Fibroblast of lung (primary cell): ENCODE measurements around the gene WRAP73. TPM values are rescaled to one million over a fixed set of nuclear protein-coding genes. Genes with fewer than 3 reads are reported as not detected.

Experiments used
- DNase-seq, 2 donors: peaks; one replicate each; pipeline versions ENCODE4 v3.0.0 to v3.0.0-alpha.2; 2010; ENCODE audit warnings: low read depth in 2 of 2
- H2AFZ ChIP-seq: 2 replicates; pipeline ENCODE4 v1.5.1; 2012; ENCODE audit warnings: low read length, control low read depth, inconsistent platforms
- H3K27ac ChIP-seq: 2 replicates; pipeline ENCODE4 v1.5.1; 2011; ENCODE audit warnings: low read length, control low read depth; ENCODE audit not compliant: insufficient read depth
- H3K27me3 ChIP-seq: 2 replicates; pipeline ENCODE4 v1.5.1; 2011; ENCODE audit warnings: mild to moderate bottlenecking, low read length; ENCODE audit not compliant: control insufficient read depth, insufficient read depth
- H3K36me3 ChIP-seq: 2 replicates; pipeline ENCODE4 v1.5.1; 2011; ENCODE audit warnings: low read length; ENCODE audit not compliant: control insufficient read depth, insufficient read depth
- H3K4me1 ChIP-seq: 2 replicates; pipeline ENCODE4 v1.5.1; 2011; ENCODE audit warnings: low read length; ENCODE audit not compliant: control insufficient read depth, insufficient read depth; ENCODE audit errors: extremely low read depth
- H3K4me2 ChIP-seq: 2 replicates; pipeline ENCODE4 v1.5.1; 2011; ENCODE audit warnings: low read length, control low read depth; ENCODE audit not compliant: insufficient read depth; ENCODE audit errors: extremely low read depth
- H3K4me3 ChIP-seq, 4 experiments: fragments of 200-600 bp in 1 of 4; sonication (generic) in 1 of 4; replicated peaks in 1 of 4; 2 replicates each; pipeline ENCODE4 v1.5.1; 2011 to 2016; ENCODE audit warnings: low read length in 4 of 4, low read depth in 3 of 4, mild to moderate bottlenecking in 3 of 4, control low read depth in 2 of 4, inconsistent platforms in 1 of 4, mixed read lengths in 1 of 4; ENCODE audit not compliant: insufficient read depth in 1 of 4; ENCODE audit errors: control extremely low read depth in 1 of 4
- H3K79me2 ChIP-seq: 2 replicates; pipeline ENCODE4 v1.5.1; 2012; ENCODE audit warnings: mild to moderate bottlenecking, low read length, inconsistent platforms; ENCODE audit not compliant: control insufficient read depth, insufficient read depth
- H3K9ac ChIP-seq: 2 replicates; pipeline ENCODE4 v1.5.1; 2011; ENCODE audit warnings: mild to moderate bottlenecking, low read length, control low read depth; ENCODE audit not compliant: insufficient read depth
- H3K9me3 ChIP-seq: 2 replicates; pipeline ENCODE4 v1.5.1; 2012; ENCODE audit warnings: low read depth, low read length; ENCODE audit not compliant: control insufficient read depth, insufficient read depth
- H4K20me1 ChIP-seq: 2 replicates; pipeline ENCODE4 v1.5.1; 2011; ENCODE audit warnings: low read length; ENCODE audit not compliant: control insufficient read depth, insufficient read depth; ENCODE audit errors: extremely low read depth
- CTCF ChIP-seq, 2 donors: IDR thresholded peaks in 1 of 2; conservative IDR thresholded peaks in 1 of 2; 1 replicate in 1 of 2; 2 replicates in 1 of 2; pipeline ENCODE4 v1.5.1; 2011 to 2012; ENCODE audit warnings: low read length in 2 of 2, control low read depth in 1 of 2, inconsistent platforms in 1 of 2, low read depth in 1 of 2, mild to moderate bottlenecking in 1 of 2
- EZH2 ChIP-seq: IDR thresholded peaks from 2 replicates; pipeline ENCODE4 v1.5.1; 2012; ENCODE audit warnings: low read length, control low read depth, mild to moderate bottlenecking; ENCODE audit errors: missing control alignments
- polyA plus RNA-seq, 2 donors: library from polyadenylated mRNA; depleted of rRNA in 1 of 2; stranded (reverse) in 1 of 2; unstranded in 1 of 2; fragments of >200 nt; gene quantifications; 2 replicates each; pipeline ENCODE4 v1.2.1, GENCODE V29; 2011 to 2012; ENCODE audit warnings: missing spikeins in 1 of 2
- total RNA-seq: library from RNA; depleted of rRNA; stranded (reverse); fragments of >200 nt; gene quantifications from 2 replicates; pipeline ENCODE4 v1.2.1, GENCODE V29; 2014

WRAP73 gene
- total and polyA plus RNA-seq, 2 donors (not counting 1 experiment from before 2014, with no cell fraction given): 12.0 to 15.0 TPM

GRCh38 chr1:3639397-3639911, 10.4 kb downstream of the WRAP73 start:
- Histone ChIP-seq H3K9me3 (no peaks in the 10 kb centered on the region), H3K27me3 (no peaks in the 10 kb centered on the region)

GRCh38 chr1:3638676-3639075, 11.2 kb downstream of the WRAP73 start:
- no peaks in the 10 kb centered on the region for H4K20me1 ChIP-seq
- H3K4me3 ChIP-seq: no peak overlapping the region
- no peak for TF ChIP-seq CTCF (conservative IDR thresholded peaks at IDR 0.05 in 1 of 2, IDR thresholded peaks at IDR 0.05 in 1 of 2; ENCODE audit: low read depth in 1 of 2, low read length in 2 of 2)
- H3K4me2 ChIP-seq: no peak overlapping the region
- no peak overlapping the region for H3K9ac ChIP-seq
- H3K27me3 ChIP-seq: no peaks in the 10 kb centered on the region
- H3K27ac ChIP-seq: no peak overlapping the region
- no peak overlapping the region for H2AFZ ChIP-seq
- H3K9me3 ChIP-seq: no peaks in the 10 kb centered on the region
- DNase-seq: no peak
- peaks cover 12% of the 10 kb centered on the region for H3K36me3 ChIP-seq
- no peaks in the 10 kb centered on the region for H3K4me1 ChIP-seq
- H3K79me2 ChIP-seq: no peaks in the 10 kb centered on the region

More at GRCh38 chr1:3639397-3639911, 10.4 kb downstream of the WRAP73 start:
- Histone ChIP-seq H3K36me3 (peaks cover 9% of the 10 kb centered on the region), H4K20me1 (no peaks in the 10 kb centered on the region), H2AFZ (no peak overlapping the region), H3K9ac (no peak overlapping the region), H3K4me1 (no peaks in the 10 kb centered on the region), H3K27ac (no peak overlapping the region), H3K79me2 (no peaks in the 10 kb centered on the region), H3K4me3 (no peak overlapping the region), H3K4me2 (no peak overlapping the region)
- TF ChIP-seq EZH2: no peak
- TF ChIP-seq CTCF (conservative IDR thresholded peaks at IDR 0.05 in 1 of 2, IDR thresholded peaks at IDR 0.05 in 1 of 2; ENCODE audit: low read depth in 1 of 2, low read length in 2 of 2): no peak
- no peak for DNase-seq

GRCh38 chr1:3638027-3638426, 11.9 kb downstream of the WRAP73 start:
- H3K36me3 ChIP-seq: peaks cover 12% of the 10 kb centered on the region
- H4K20me1 ChIP-seq: no peaks in the 10 kb centered on the region
- H3K27ac ChIP-seq: no peak overlapping the region
- H3K9ac ChIP-seq: no peak overlapping the region
- no peaks in the 10 kb centered on the region for H3K9me3 ChIP-seq
- H3K4me1 ChIP-seq: no peaks in the 10 kb centered on the region
- H3K4me3 ChIP-seq: no peak overlapping the region
- DNase-seq: no peak
- no peaks in the 10 kb centered on the region for H3K27me3 ChIP-seq
- no peaks in the 10 kb centered on the region for H3K79me2 ChIP-seq
- TF ChIP-seq EZH2 (no peak), CTCF (conservative IDR thresholded peaks at IDR 0.05 in 1 of 2, IDR thresholded peaks at IDR 0.05 in 1 of 2; ENCODE audit: low read depth in 1 of 2, low read length in 2 of 2) (no peak)
- no peak overlapping the region for H2AFZ ChIP-seq
- no peak overlapping the region for H3K4me2 ChIP-seq
